Measurements from ENCODE around the gene CATSPER1.

The CATSPER1 gene

GRCh38 chr11:65977621-65978390 lies 48.5 kb downstream of the CATSPER1 start:
- no peak overlapping the region for H3K4me3 ChIP-seq (ENCODE audit: low read depth, low read length)
- H3K36me3 ChIP-seq (ENCODE audit: control insufficient read depth, insufficient read depth, low read length) = peaks cover 52% of the 10 kb centered on the region
- peaks cover 2% of the 10 kb centered on the region; the same call in 1 of the 2 replicates for H3K4me1 ChIP-seq (ENCODE audit: control insufficient read depth, insufficient read depth, low read length)
- no peak overlapping the region for H3K27ac ChIP-seq (ENCODE audit: low read depth, low read length)
- H3K9me3 ChIP-seq (ENCODE audit: control insufficient read depth, insufficient read depth, low read depth, low read length) = no peaks in the 10 kb centered on the region
- no peak overlapping the region for H3K9ac ChIP-seq (ENCODE audit: low read length)
- H3K27me3 ChIP-seq (ENCODE audit: control insufficient read depth, insufficient read depth, low read length) = no peaks in the 10 kb centered on the region

GRCh38 chr11:65976216-65977176 lies 49.8 kb downstream of the CATSPER1 start:
- no peaks in the 10 kb centered on the region for H3K9me3 ChIP-seq (ENCODE audit: control insufficient read depth, insufficient read depth, low read depth, low read length)
- H3K9ac ChIP-seq (ENCODE audit: low read length) = no peak overlapping the region
- H3K4me3 ChIP-seq (ENCODE audit: low read depth, low read length) = no peak overlapping the region
- peaks cover 57% of the 10 kb centered on the region for H3K36me3 ChIP-seq (ENCODE audit: control insufficient read depth, insufficient read depth, low read length)
- no peaks in the 10 kb centered on the region for H3K27me3 ChIP-seq (ENCODE audit: control insufficient read depth, insufficient read depth, low read length)
- no peak overlapping the region for H3K27ac ChIP-seq (ENCODE audit: low read depth, low read length)
- H3K4me1 ChIP-seq (ENCODE audit: control insufficient read depth, insufficient read depth, low read length) = peaks cover 2% of the 10 kb centered on the region; the same call in 1 of the 2 replicates

DNA sequence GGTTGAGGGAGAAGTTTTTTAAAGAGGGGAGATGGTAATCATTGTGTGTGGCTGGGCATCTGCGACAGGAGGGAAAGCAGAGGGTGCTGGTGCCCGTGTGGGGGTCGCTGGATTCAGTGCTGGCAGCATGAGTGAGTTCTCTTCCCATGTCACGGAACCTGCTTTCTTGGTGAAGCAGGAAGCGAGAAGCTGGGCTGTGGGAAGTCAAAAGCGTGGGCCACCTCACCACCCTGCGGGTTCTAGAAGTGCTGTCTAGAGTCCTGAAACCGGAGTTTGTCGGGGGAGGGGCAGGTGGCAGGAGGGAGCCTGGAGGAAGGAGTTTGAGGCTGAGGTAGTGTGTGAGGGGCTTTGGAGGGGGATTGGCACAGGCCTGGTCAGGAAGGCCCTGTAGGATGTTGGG lies 50.5 kb downstream of the CATSPER1 start:
- H3K9me3 ChIP-seq (ENCODE audit: control insufficient read depth, insufficient read depth, low read depth, low read length) = no peaks in the 10 kb centered on the region
- no peak overlapping the region for H3K27ac ChIP-seq (ENCODE audit: low read depth, low read length)
- peaks cover 57% of the 10 kb centered on the region for H3K36me3 ChIP-seq (ENCODE audit: control insufficient read depth, insufficient read depth, low read length)
- H3K4me3 ChIP-seq (ENCODE audit: low read depth, low read length) = no peak overlapping the region
- H3K9ac ChIP-seq (ENCODE audit: low read length) = no peak overlapping the region
- H3K4me1 ChIP-seq (ENCODE audit: control insufficient read depth, insufficient read depth, low read length) = no peaks in the 10 kb centered on the region
- no peaks in the 10 kb centered on the region for H3K27me3 ChIP-seq (ENCODE audit: control insufficient read depth, insufficient read depth, low read length)

DNA sequence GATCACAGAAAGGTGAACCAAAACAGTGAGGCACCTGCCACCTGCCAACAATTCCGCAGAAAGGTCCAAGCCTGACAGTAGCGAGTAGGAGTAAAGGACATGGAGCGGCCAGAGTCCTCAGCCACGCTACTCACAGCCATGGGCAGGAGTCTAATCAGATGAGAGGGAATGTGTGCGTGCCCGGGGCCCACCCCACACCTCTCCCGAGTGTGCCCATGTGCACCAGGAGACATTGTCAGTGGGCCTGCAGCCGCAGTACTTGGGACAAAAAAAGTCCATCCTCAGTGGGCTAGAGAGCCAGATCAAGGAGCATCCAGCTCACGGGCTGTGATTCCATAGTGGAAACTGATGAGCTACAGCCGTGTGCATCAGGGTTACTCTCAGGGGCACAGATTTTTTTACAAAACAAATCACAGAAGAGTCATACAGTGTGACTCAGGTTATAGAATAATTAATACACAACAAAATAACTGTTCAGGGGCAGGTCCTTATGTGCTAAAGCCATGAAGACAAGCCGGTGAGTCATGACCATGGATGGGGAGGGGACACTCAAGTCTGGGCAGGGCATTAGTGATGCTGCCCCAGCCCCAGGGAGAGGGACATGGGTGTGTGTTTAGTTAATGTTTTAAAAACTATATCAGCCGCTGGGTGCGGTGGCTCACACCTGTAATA lies 52.7 kb downstream of the CATSPER1 start:
- Histone ChIP-seq H3K36me3 (ENCODE audit: control insufficient read depth, insufficient read depth, low read length) (peaks cover 59% of the 10 kb centered on the region), H3K9ac (ENCODE audit: low read length) (no peak overlapping the region), H3K27ac (ENCODE audit: low read depth, low read length) (no peak overlapping the region), H3K4me3 (ENCODE audit: low read depth, low read length) (no peak overlapping the region), H3K27me3 (ENCODE audit: control insufficient read depth, insufficient read depth, low read length) (no peaks in the 10 kb centered on the region), H3K9me3 (ENCODE audit: control insufficient read depth, insufficient read depth, low read depth, low read length) (no peaks in the 10 kb centered on the region), H3K4me1 (ENCODE audit: control insufficient read depth, insufficient read depth, low read length) (no peaks in the 10 kb centered on the region)

GRCh38 chr11:65972116-65972515 lies 54.2 kb downstream of the CATSPER1 start:
- Histone ChIP-seq H3K4me1 (ENCODE audit: control insufficient read depth, insufficient read depth, low read length) (no peaks in the 10 kb centered on the region), H3K27ac (ENCODE audit: low read depth, low read length) (no peak overlapping the region), H3K9ac (ENCODE audit: low read length) (no peak overlapping the region), H3K36me3 (ENCODE audit: control insufficient read depth, insufficient read depth, low read length) (peaks cover 59% of the 10 kb centered on the region), H3K27me3 (ENCODE audit: control insufficient read depth, insufficient read depth, low read length) (no peaks in the 10 kb centered on the region), H3K9me3 (ENCODE audit: control insufficient read depth, insufficient read depth, low read depth, low read length) (no peaks in the 10 kb centered on the region), H3K4me3 (ENCODE audit: low read depth, low read length) (no peak overlapping the region)

- no peak overlapping the region for H3K9ac ChIP-seq (ENCODE audit: low read length)
- H3K4me1 ChIP-seq (ENCODE audit: control insufficient read depth, insufficient read depth, low read length) = no peaks in the 10 kb centered on the region
- H3K9me3 ChIP-seq (ENCODE audit: control insufficient read depth, insufficient read depth, low read depth, low read length) = no peaks in the 10 kb centered on the region
- peaks cover 76% of the 10 kb centered on the region for H3K36me3 ChIP-seq (ENCODE audit: control insufficient read depth, insufficient read depth, low read length)
- H3K27ac ChIP-seq (ENCODE audit: low read depth, low read length) = no peak overlapping the region
- no peak overlapping the region for H3K4me3 ChIP-seq (ENCODE audit: low read depth, low read length)
- H3K27me3 ChIP-seq (ENCODE audit: control insufficient read depth, insufficient read depth, low read length) = no peaks in the 10 kb centered on the region
These were observed 57.4 kb downstream of the CATSPER1 start for GRCh38 chr11:65968600-65969482.

DNA sequence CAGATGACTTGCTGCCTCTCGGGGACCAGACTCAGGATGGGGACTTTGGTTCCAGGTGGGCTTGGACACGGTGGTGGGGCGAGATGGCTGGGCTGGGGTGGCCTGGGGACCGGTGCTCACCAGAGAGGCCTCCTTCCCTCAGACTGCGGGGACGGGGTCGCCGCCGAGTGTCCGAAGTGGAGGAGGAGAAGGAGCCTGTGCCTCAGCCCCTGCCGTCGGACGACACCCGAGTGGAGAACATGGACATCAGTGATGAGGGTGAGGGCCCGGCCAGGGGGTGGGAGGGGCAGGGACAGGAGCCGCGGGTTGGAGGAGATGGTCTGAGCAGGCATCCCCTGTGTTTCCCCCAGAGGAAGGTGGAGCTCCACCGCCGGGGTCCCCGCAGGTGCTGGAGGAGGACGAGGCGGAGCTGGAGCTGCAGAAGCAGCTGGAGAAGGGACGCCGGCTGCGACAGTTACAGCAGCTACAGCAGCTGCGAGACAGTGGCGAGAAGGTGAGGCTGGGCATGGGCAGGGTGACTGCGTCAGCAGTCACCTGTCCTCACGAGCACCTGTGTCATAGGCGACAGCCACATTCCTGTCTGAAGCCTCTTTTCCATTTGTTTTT lies 58.8 kb downstream of the CATSPER1 start:
- Histone ChIP-seq H3K4me1 (ENCODE audit: control insufficient read depth, insufficient read depth, low read length) (peaks cover 4% of the 10 kb centered on the region), H3K9me3 (ENCODE audit: control insufficient read depth, insufficient read depth, low read depth, low read length) (no peaks in the 10 kb centered on the region), H3K36me3 (ENCODE audit: control insufficient read depth, insufficient read depth, low read length) (peaks cover 72% of the 10 kb centered on the region), H3K27ac (ENCODE audit: low read depth, low read length) (no peak overlapping the region), H3K27me3 (ENCODE audit: control insufficient read depth, insufficient read depth, low read length) (no peaks in the 10 kb centered on the region), H3K9ac (ENCODE audit: low read length) (no peak overlapping the region), H3K4me3 (ENCODE audit: low read depth, low read length) (no peak overlapping the region)
